HEK293 (cell line): ENCODE results near the gene RPS18.

Source experiments
- AEBP2 ChIP-seq: fragments of 450-650 bp; formaldehyde crosslinking; IDR thresholded peaks from 2 replicates; pipeline ENCODE4 v1.5.1; 2016; ENCODE audit warnings: missing biosample characterization, missing genetic modification characterization, borderline replicate concordance
- BCL11A ChIP-seq: fragments of 450-650 bp; formaldehyde crosslinking; IDR thresholded peaks from 2 replicates; pipeline ENCODE4 v1.5.1; 2016; ENCODE audit warnings: low read depth, missing biosample characterization, missing genetic modification characterization
- HIC1 ChIP-seq: fragments of 450-650 bp; formaldehyde crosslinking; IDR thresholded peaks from 2 replicates; pipeline ENCODE4 v1.5.1; 2016; ENCODE audit warnings: missing biosample characterization, missing genetic modification characterization
- HOXA7 ChIP-seq: sonication (generic); formaldehyde crosslinking; IDR thresholded peaks from 2 replicates; pipeline ENCODE4 v1.8.1; 2022; ENCODE audit warnings: missing genetic modification reagents, borderline replicate concordance
- HOXC10 ChIP-seq: sonication (generic); formaldehyde crosslinking; IDR thresholded peaks from 2 replicates; pipeline ENCODE4 v1.8.1; 2023; ENCODE audit warnings: mild to moderate bottlenecking, missing genetic modification reagents
- HOXD13 ChIP-seq: sonication (generic); formaldehyde crosslinking; IDR thresholded peaks from 2 replicates; pipeline ENCODE4 v1.8.0; 2022; ENCODE audit warnings: missing genetic modification reagents, borderline replicate concordance
- KLF17 ChIP-seq: fragments of 450-650 bp; formaldehyde crosslinking; IDR thresholded peaks from 2 replicates; pipeline ENCODE4 v1.5.1; 2016; ENCODE audit warnings: missing biosample characterization, missing genetic modification characterization
- KLF8 ChIP-seq: fragments of 450-650 bp; formaldehyde crosslinking; IDR thresholded peaks from 2 replicates; pipeline ENCODE4 v1.5.1; 2016; ENCODE audit warnings: missing biosample characterization, missing genetic modification characterization
- PRDM6 ChIP-seq: fragments of 450-650 bp; formaldehyde crosslinking; IDR thresholded peaks from 2 replicates; pipeline ENCODE4 v1.5.1; 2017; ENCODE audit warnings: missing biosample characterization, missing genetic modification characterization
- SP2 ChIP-seq: fragments of 450-650 bp; formaldehyde crosslinking; IDR thresholded peaks from 2 replicates; pipeline ENCODE4 v1.5.1; 2016; ENCODE audit warnings: missing biosample characterization, missing genetic modification characterization
- ZBTB1 ChIP-seq: fragments of 450-650 bp; formaldehyde crosslinking; IDR thresholded peaks from 2 replicates; pipeline ENCODE4 v1.5.1; 2016; ENCODE audit warnings: missing biosample characterization, missing genetic modification characterization
- ZBTB44 ChIP-seq: fragments of 450-650 bp; IDR thresholded peaks from 2 replicates; pipeline ENCODE4 v1.5.1; 2018; ENCODE audit warnings: missing biosample characterization, mild to moderate bottlenecking, missing genetic modification characterization
- ZNF157 ChIP-seq: fragments of 450-650 bp; formaldehyde crosslinking; IDR thresholded peaks from 2 replicates; pipeline ENCODE4 v1.5.1; 2016; ENCODE audit warnings: missing biosample characterization, missing genetic modification characterization
- ZNF211 ChIP-seq: fragments of 450-650 bp; formaldehyde crosslinking; IDR thresholded peaks from 2 replicates; pipeline ENCODE4 v1.5.1; 2016; ENCODE audit warnings: low read depth, missing biosample characterization, missing genetic modification characterization
- ZNF214 ChIP-seq: fragments of 450-650 bp; formaldehyde crosslinking; IDR thresholded peaks from 2 replicates; pipeline ENCODE4 v1.5.1; 2017; ENCODE audit warnings: missing biosample characterization, mild to moderate bottlenecking, missing genetic modification characterization, borderline replicate concordance
- ZNF23 ChIP-seq: fragments of 450-650 bp; formaldehyde crosslinking; IDR thresholded peaks from 2 replicates; pipeline ENCODE4 v1.5.1; 2016; ENCODE audit warnings: missing biosample characterization, missing genetic modification characterization, borderline replicate concordance
- ZNF239 ChIP-seq: fragments of 450-650 bp; formaldehyde crosslinking; IDR thresholded peaks from 2 replicates; pipeline ENCODE4 v1.5.1; 2016; ENCODE audit warnings: missing biosample characterization, missing genetic modification characterization
- ZNF266 ChIP-seq: fragments of 450-650 bp; formaldehyde crosslinking; IDR thresholded peaks from 2 replicates; pipeline ENCODE4 v1.5.1; 2016; ENCODE audit warnings: missing biosample characterization, missing genetic modification characterization, low read depth
- ZNF292 ChIP-seq: fragments of 450-650 bp; formaldehyde crosslinking; IDR thresholded peaks from 2 replicates; pipeline ENCODE4 v1.5.1; 2016; ENCODE audit warnings: low read depth, missing biosample characterization, missing genetic modification characterization, borderline replicate concordance
- ZNF341 ChIP-seq: fragments of 450-650 bp; formaldehyde crosslinking; IDR thresholded peaks from 2 replicates; pipeline ENCODE4; 2016; ENCODE audit warnings: low read depth, missing biosample characterization, missing genetic modification characterization
- ZNF362 ChIP-seq: fragments of 450-650 bp; formaldehyde crosslinking; IDR thresholded peaks from 2 replicates; pipeline ENCODE4 v1.5.1; 2016; ENCODE audit warnings: missing biosample characterization, missing genetic modification characterization
- ZNF366 ChIP-seq: fragments of 450-650 bp; formaldehyde crosslinking; conservative IDR thresholded peaks from 2 replicates; pipeline ENCODE4 v1.5.1; 2016; ENCODE audit warnings: missing biosample characterization, missing genetic modification characterization
- ZNF629 ChIP-seq: fragments of 450-650 bp; formaldehyde crosslinking; IDR thresholded peaks from 2 replicates; pipeline ENCODE4 v1.5.1; 2017; ENCODE audit warnings: missing biosample characterization, missing genetic modification characterization
- ZNF701 ChIP-seq: fragments of 450-650 bp; formaldehyde crosslinking; IDR thresholded peaks from 2 replicates; pipeline ENCODE4 v1.5.1; 2016; ENCODE audit warnings: missing biosample characterization, missing genetic modification characterization
- ZNF704 ChIP-seq: fragments of 450-650 bp; formaldehyde crosslinking; IDR thresholded peaks from 2 replicates; pipeline ENCODE4 v1.5.1; 2016; ENCODE audit warnings: missing biosample characterization, missing genetic modification characterization
- ZNF777 ChIP-seq: fragments of 450-650 bp; formaldehyde crosslinking; IDR thresholded peaks from 2 replicates; pipeline ENCODE4 v1.5.1; 2017; ENCODE audit warnings: missing biosample characterization, missing genetic modification characterization, borderline replicate concordance
- ZNF792 ChIP-seq: fragments of 450-650 bp; formaldehyde crosslinking; IDR thresholded peaks from 2 replicates; pipeline ENCODE4 v1.5.1; 2016; ENCODE audit warnings: missing biosample characterization, missing genetic modification characterization
- ZNF843 ChIP-seq: fragments of 450-650 bp; formaldehyde crosslinking; IDR thresholded peaks from 2 replicates; pipeline ENCODE4 v1.5.1; 2016; ENCODE audit warnings: missing biosample characterization, missing genetic modification characterization
- ZSCAN23 ChIP-seq: fragments of 450-650 bp; formaldehyde crosslinking; IDR thresholded peaks from 2 replicates; pipeline ENCODE4 v1.5.1; 2016; ENCODE audit warnings: missing biosample characterization, missing genetic modification characterization

RPS18 gene

GRCh38 chr6:33271468-33272274, at the start of gene RPS18, which contains the start of gene VPS52 (continued):
- TF ChIP-seq HOXD13 (peak; percentile 92; the same call in 1 of the 2 replicates), ZNF23 (tag by site-specific recombination) (no peak), KLF8 (peak; percentile 87), AEBP2 (no peak), ZNF341 (peak; percentile 47; the same call in 1 of the 2 replicates), ZNF843 (tag by site-specific recombination) (peak; percentile 42; the same call in 1 of the 2 replicates), HIC1 (tag by site-specific recombination) (peak; percentile 79), PRDM6 (tag by site-specific recombination) (no peak), ZNF266 (tag by site-specific recombination) (no peak), ZBTB44 (tag by site-specific recombination) (no peak), ZNF211 (tag by site-specific recombination) (no peak), ZNF629 (tag by site-specific recombination) (peak; percentile 91), ZNF792 (tag by site-specific recombination) (no peak), ZNF362 (tag by site-specific recombination) (no peak), ZBTB1 (tag by site-specific recombination) (no peak), ZNF366 (tag by site-specific recombination) (no peak), ZSCAN23 (peak; percentile 37; the same call in 1 of the 2 replicates), ZNF701 (tag by site-specific recombination) (no peak), ZNF214 (tag by site-specific recombination) (no peak; the same call in 1 of the 2 replicates), ZNF292 (tag by site-specific recombination) (no peak), HOXA7 (CRISPR knock-in tag) (no peak), ZNF239 (tag by site-specific recombination) (no peak), ZNF157 (no peak), ZNF777 (tag by site-specific recombination) (peak; percentile 20; the same call in 1 of the 2 replicates), BCL11A (tag by site-specific recombination) (no peak), SP2 (tag by site-specific recombination) (peak; percentile 95), HOXC10 (CRISPR knock-in tag) (peak; percentile 91), KLF17 (peak; percentile 91), ZNF704 (tag by site-specific recombination) (no peak)
